HUES6 (cell line): Measurements from ENCODE around the gene PIGU.
"Not testable (repeated sequence)": the region's sequence is repeated elsewhere in the genome, so short reads cannot be mapped to it uniquely, and the experiment has no call there.

ENCODE experiments used
- H3K27ac ChIP-seq: 2 replicates; pipeline ENCODE4 v1.7.0; 2013; ENCODE audit warnings: low read depth, mild to moderate bottlenecking, low read length, inconsistent platforms
- H3K27me3 ChIP-seq: 2 replicates; pipeline ENCODE4 v1.6.1; 2013; ENCODE audit warnings: low read length; ENCODE audit not compliant: control insufficient read depth, insufficient read depth
- H3K36me3 ChIP-seq: 2 replicates; pipeline ENCODE4 v1.6.1; 2013; ENCODE audit warnings: low read length; ENCODE audit not compliant: control insufficient read depth, insufficient read depth
- H3K4me1 ChIP-seq: 2 replicates; pipeline ENCODE4 v1.6.1; 2013; ENCODE audit warnings: low read length; ENCODE audit not compliant: control insufficient read depth, insufficient read depth
- H3K4me3 ChIP-seq: 2 replicates; pipeline ENCODE4 v1.5.1; 2013; ENCODE audit warnings: low read depth, low read length
- H3K9ac ChIP-seq: one replicate; pipeline ENCODE4 v1.6.1; 2013; ENCODE audit warnings: mild to moderate bottlenecking, low read length
- H3K9me3 ChIP-seq: 2 replicates; pipeline ENCODE4 v1.6.1; 2013; ENCODE audit warnings: low read depth, low read length; ENCODE audit not compliant: control insufficient read depth, insufficient read depth

Gene PIGU, protein sequence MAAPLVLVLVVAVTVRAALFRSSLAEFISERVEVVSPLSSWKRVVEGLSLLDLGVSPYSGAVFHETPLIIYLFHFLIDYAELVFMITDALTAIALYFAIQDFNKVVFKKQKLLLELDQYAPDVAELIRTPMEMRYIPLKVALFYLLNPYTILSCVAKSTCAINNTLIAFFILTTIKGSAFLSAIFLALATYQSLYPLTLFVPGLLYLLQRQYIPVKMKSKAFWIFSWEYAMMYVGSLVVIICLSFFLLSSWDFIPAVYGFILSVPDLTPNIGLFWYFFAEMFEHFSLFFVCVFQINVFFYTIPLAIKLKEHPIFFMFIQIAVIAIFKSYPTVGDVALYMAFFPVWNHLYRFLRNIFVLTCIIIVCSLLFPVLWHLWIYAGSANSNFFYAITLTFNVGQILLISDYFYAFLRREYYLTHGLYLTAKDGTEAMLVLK

DNA sequence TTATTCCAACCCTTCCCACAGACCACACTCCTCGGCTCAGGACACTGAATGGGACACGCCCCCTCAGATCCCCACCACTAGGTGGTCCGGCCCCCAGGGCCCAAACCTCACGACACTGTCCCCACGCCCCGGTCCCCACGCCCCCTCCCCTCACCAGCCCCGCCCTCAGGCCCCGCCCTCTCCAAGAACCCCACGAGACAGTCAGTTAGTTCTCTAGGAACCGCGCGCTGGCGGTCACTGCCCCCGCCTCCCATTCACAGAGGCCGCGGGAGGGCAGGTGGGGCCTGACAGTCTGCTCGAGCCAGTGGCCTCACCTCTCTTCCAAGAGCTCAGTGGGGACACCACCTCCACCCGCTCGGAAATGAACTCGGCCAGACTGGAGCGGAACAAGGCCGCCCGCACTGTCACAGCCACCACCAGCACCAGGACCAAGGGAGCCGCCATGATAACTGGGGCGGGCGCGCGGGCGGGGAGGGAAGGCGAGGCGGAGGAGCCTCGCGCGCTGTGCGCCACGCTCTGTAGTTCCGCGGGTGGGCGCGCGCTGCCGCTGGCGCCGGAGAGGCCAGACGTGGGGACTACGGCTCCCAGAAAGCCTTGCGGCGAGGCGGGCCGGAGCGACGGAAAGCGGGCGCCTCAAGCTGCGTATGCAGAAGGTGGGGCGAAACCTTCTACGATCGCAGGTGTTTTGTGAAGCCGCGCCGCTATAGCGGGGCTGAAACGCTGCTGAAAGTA, at the start of gene PIGU:
Gene PIGU, minus strand, starts transcription at position 451 of the 732 bp plus-strand sequence. Its CDS starts 7 bp downstream, at position 444.
- no peaks in the 10 kb centered on the region for H3K27me3 ChIP-seq
- H3K27ac ChIP-seq: no peak within 1 kb of the TSS

GRCh38 chr20:34724172-34724571, 47.3 kb upstream of the PIGU start:
- H3K36me3 ChIP-seq: peaks cover 21% of the 10 kb centered on the region
- H3K4me1 ChIP-seq: no peaks in the 10 kb centered on the region
- H3K27ac ChIP-seq: no peak overlapping the region
- no peaks in the 10 kb centered on the region for H3K27me3 ChIP-seq
- H3K9ac ChIP-seq: no peak overlapping the region
- no peaks in the 10 kb centered on the region for H3K9me3 ChIP-seq
- H3K4me3 ChIP-seq: no peak overlapping the region

More for the DNA sequence above, at the start of gene PIGU:
- Histone ChIP-seq H3K4me1 (no peaks in the 10 kb centered on the region), H3K36me3 (no peaks in the 10 kb centered on the region), H3K9me3 (no peaks in the 10 kb centered on the region), H3K9ac (peak within 1 kb of the TSS; percentile 57), H3K4me3 (peak within 1 kb of the TSS; percentile 80)

- H3K27me3 ChIP-seq, H3K9ac ChIP-seq, H3K4me1 ChIP-seq, H3K27ac ChIP-seq, H3K4me3 ChIP-seq, H3K9me3 ChIP-seq: not testable (repeated sequence)
- H3K36me3 ChIP-seq: peaks cover 21% of the 10 kb centered on the region
Measured at GRCh38 chr20:34722560-34722959, 45.7 kb upstream of the PIGU start.

DNA sequence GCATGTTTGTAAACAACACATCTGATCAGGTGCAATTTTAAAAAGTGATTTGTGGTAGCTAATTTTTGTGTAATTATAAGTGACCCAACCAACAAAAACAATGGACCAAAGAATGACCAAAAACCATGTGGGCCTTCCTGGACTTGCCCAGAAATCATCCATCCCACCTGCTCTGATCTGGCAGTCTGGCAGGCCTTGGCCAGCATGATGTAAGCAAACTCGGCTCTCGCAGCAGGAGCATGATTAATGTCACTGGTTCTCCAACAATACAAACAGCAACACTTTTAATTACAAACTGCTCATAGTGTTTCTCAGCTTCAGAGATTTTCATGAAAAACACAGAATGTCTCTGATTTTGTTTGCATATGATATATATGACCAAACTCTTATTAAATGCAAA, 43.4 kb upstream of the PIGU start:
- no peaks in the 10 kb centered on the region for H3K27me3 ChIP-seq
- no peak overlapping the region for H3K4me3 ChIP-seq
- no peak overlapping the region for H3K9ac ChIP-seq
- H3K27ac ChIP-seq: no peak overlapping the region
- H3K9me3 ChIP-seq: no peaks in the 10 kb centered on the region
- peaks cover 10% of the 10 kb centered on the region for H3K36me3 ChIP-seq
- H3K4me1 ChIP-seq: no peaks in the 10 kb centered on the region

DNA sequence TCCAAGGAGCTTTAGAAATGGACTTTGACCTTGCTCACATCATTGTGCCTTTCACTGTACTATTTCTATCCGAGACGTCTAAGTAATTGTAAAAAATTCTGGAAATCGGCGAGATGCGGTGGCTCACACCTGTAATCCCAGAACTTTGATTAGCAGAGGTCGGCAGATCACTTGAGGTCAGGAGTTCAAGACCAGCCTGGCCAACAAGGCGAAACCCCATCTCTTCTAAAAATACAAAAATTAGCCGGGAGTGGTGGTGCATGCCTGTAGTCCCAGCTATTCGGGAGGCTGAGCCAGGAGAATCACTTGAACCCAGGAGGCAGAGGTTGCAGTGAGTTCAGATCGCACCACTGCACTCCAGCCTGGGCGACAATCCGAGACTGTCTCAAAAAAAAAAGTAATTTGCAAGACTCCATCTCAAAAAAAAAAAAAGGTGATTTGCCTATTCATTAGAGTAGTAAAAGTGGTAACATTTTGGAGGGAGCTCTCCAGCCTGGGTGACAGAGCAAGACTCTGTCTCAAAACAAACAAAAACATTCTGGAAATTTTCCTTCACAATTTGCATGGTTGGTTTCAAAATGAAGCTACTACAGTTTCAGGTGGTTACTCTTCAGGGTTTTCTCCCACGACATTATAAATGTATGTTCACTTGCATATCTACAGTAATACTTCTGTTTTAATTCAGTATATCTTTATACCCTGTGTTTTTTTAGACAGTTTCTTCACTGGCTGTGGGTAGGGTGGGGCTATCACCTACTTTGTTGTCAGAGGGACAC, 42.5 kb upstream of the PIGU start:
- H3K4me1 ChIP-seq, H3K36me3 ChIP-seq, H3K9me3 ChIP-seq, H3K9ac ChIP-seq, H3K27me3 ChIP-seq, H3K4me3 ChIP-seq, H3K27ac ChIP-seq: not testable (repeated sequence)

DNA sequence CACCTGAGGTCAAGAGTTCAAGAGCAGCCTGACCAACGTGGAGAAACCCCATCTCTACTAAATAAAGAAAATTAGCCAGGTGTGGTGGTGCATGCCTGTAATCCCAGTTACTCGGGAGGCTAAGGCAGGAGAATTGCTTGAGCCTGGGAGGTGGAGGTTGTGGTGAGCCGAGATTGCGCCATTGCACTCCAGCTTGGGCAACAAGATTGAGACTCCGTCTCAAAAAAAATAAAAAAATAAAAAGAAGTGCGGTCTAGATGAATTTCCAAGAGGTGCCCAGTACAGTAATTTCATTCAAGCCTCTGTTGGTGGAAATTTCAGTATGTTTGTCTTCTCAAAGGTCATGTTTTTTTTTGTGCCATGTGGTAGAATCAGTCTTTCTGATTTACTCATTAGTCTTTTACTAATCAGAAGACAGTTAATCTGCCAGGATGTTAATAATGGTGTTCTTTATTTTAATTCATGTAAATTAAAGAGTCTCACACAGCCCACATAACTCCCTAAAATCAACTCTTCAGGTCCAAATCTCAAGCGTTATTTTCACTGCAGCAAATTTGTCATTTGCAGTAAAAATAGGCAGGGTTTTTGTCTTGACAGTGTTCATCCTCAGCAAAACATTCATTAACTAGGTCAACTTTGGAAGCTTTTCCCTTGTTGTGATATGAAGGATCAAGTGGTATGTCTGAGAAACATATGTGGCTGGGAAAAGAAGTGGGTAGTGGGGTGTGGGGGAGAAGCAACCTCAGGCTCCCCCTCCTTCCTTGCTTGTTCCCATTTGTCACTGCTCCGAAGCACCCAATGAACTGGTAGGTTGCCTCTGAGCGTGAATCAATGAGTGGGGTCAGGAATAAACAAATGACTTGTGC, 40.6 kb upstream of the PIGU start:
- Histone ChIP-seq H3K9ac (no peak overlapping the region), H3K4me3 (no peak overlapping the region), H3K27me3 (no peaks in the 10 kb centered on the region), H3K4me1 (no peaks in the 10 kb centered on the region), H3K9me3 (no peaks in the 10 kb centered on the region), H3K36me3 (no peaks in the 10 kb centered on the region; the same call in 1 of the 2 replicates), H3K27ac (no peak overlapping the region)

GRCh38 chr20:34716921-34717229, 40.0 kb upstream of the PIGU start:
- H3K36me3 ChIP-seq: no peaks in the 10 kb centered on the region; the same call in 1 of the 2 replicates
- no peaks in the 10 kb centered on the region for H3K4me1 ChIP-seq

DNA sequence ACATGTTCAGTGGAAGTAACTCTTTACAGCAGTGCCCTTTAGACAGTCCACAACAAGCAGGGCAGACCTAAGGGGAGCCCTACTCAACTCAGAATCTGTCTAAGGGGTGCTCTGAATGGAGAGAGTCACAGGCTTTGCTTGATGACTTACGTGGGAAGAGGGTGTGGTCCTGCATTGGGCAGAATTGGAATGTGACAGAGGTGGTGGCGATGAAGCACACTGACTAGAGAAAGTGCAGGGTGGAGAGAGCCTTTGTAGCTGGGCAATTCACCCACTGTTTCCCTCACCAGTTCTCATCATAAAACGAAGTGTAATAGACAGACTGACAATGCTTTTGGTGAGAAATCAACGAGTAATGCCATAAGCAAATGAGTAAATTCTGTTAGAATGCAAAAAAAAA, 38.5 kb upstream of the PIGU start:
- no peaks in the 10 kb centered on the region for H3K4me1 ChIP-seq
- no peak overlapping the region for H3K27ac ChIP-seq
- no peaks in the 10 kb centered on the region for H3K9me3 ChIP-seq
- H3K9ac ChIP-seq: no peak overlapping the region
- no peak overlapping the region for H3K4me3 ChIP-seq
- peaks cover 20% of the 10 kb centered on the region for H3K27me3 ChIP-seq
- no peaks in the 10 kb centered on the region; the same call in 1 of the 2 replicates for H3K36me3 ChIP-seq

More at GRCh38 chr20:34716921-34717229, 40.0 kb upstream of the PIGU start:
- no peaks in the 10 kb centered on the region for H3K9me3 ChIP-seq
- peaks cover 5% of the 10 kb centered on the region; the same call in 1 of the 2 replicates for H3K27me3 ChIP-seq
- no peak overlapping the region for H3K4me3 ChIP-seq
- no peak overlapping the region for H3K9ac ChIP-seq
- H3K27ac ChIP-seq: no peak overlapping the region

DNA sequence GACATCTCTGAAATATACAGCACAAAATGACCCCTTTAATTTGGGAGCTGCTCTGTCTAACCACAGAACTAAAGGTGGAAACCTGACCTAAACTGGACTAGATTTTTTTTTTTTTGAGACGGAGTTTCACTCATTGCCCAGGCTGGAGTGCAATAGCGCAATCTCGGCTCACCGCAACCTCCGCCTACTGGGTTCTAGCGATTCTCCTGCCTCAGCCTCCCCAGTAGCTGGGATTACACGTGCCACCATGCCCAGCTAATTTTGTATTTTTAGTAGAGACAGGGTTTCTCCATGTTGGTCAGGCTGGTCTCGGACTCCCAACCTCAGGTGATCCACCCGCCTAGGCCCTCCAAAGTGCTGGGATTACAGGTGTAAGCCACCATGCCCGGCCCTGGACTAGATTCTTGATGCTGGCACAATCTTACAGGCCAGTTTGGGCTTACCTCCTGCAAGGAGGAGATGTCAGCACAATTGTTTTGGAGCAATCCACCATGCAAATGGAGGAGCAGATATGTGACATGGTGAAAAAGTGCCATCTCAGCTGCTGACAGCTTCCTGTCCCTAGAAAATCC, 37.1 kb upstream of the PIGU start:
- H3K27ac ChIP-seq, H3K9ac ChIP-seq, H3K4me1 ChIP-seq, H3K9me3 ChIP-seq, H3K4me3 ChIP-seq, H3K36me3 ChIP-seq: not testable (repeated sequence)
- peaks cover 28% of the 10 kb centered on the region for H3K27me3 ChIP-seq
